ENCODE data around the gene SPTB. TPM values are rescaled to one million over a fixed set of nuclear protein-coding genes. Genes with fewer than 3 reads are reported as not detected.

The SPTB gene
- total RNA-seq, 1 experiment from 2014 or later: 2.3 TPM

DNA sequence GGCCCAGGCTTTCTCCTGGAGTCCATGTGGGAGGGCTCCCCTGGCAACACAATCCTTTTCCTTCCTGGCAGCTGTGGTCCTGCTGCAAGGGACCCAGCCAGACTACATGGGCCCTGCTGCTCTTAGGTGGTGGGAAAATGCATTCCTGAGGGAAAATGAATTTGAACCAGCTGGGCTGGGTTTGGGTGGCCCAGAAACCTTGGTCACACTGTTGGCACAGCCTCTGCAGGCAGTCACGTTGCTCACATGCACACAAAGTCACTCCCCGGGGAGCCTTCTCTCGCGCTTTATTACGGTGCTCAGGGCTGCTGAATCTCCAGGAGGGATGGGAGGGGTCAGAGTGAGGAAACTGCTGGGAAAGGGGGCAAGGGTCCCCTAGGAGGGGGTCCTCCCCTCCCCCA lies 158.3 kb downstream of the SPTB start:
- no peak overlapping the region for H3K56ac ChIP-seq (ENCODE audit: insufficient read length, low read depth, low read length)
- no peak overlapping the region for H2AK5ac ChIP-seq (ENCODE audit: insufficient read length, low read length)
- H3K27ac ChIP-seq (ENCODE audit: insufficient read length, low read depth, low read length): no peak overlapping the region
- H2BK20ac ChIP-seq (ENCODE audit: low read depth, low read length, poor library complexity, severe bottlenecking): no peak overlapping the region
- no peak overlapping the region for H3T11ph ChIP-seq (ENCODE audit: low read length)
- no peak overlapping the region for H4K91ac ChIP-seq (ENCODE audit: insufficient read length, low read depth, low read length)
- no peaks in the 10 kb centered on the region; the same call in 1 of the 2 replicates for H3K27me3 Mint-ChIP-seq (ENCODE audit: low read depth)
- TF ChIP-seq, protein P1, sequence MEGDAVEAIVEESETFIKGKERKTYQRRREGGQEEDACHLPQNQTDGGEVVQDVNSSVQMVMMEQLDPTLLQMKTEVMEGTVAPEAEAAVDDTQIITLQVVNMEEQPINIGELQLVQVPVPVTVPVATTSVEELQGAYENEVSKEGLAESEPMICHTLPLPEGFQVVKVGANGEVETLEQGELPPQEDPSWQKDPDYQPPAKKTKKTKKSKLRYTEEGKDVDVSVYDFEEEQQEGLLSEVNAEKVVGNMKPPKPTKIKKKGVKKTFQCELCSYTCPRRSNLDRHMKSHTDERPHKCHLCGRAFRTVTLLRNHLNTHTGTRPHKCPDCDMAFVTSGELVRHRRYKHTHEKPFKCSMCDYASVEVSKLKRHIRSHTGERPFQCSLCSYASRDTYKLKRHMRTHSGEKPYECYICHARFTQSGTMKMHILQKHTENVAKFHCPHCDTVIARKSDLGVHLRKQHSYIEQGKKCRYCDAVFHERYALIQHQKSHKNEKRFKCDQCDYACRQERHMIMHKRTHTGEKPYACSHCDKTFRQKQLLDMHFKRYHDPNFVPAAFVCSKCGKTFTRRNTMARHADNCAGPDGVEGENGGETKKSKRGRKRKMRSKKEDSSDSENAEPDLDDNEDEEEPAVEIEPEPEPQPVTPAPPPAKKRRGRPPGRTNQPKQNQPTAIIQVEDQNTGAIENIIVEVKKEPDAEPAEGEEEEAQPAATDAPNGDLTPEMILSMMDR (conservative IDR thresholded peaks at IDR 0.05): no peak
- no peaks in the 10 kb centered on the region for H3K27me3 ChIP-seq (ENCODE audit: insufficient read depth, low read length)
- peaks cover 6% of the 10 kb centered on the region for H3K79me1 ChIP-seq (ENCODE audit: insufficient read depth, low read depth, low read length, poor library complexity, severe bottlenecking)
- no peak overlapping the region for H2BK12ac ChIP-seq (ENCODE audit: insufficient read length, low read depth, low read length)
- no peak overlapping the region for H4K5ac ChIP-seq (ENCODE audit: insufficient read length, low read depth, low read length)
- H3K14ac ChIP-seq (ENCODE audit: insufficient read depth, low read length): peak overlapping the region; percentile 44; the same call in 1 of the 2 replicates
- H3K4me1 ChIP-seq (ENCODE audit: insufficient read depth, low read length): peaks cover 37% of the 10 kb centered on the region
- no peak overlapping the region for H3K4me2 ChIP-seq (ENCODE audit: insufficient read depth, insufficient read length, low read length)
- peak overlapping the region in 2 of 3 experiments; percentile 44 to 78; a peak in 2 of 7 replicates for H3K27ac Mint-ChIP-seq
- H3K4me3 Mint-ChIP-seq: no peak overlapping the region
- no peak overlapping the region for H3K23ac ChIP-seq (ENCODE audit: insufficient read length, low read depth, low read length)
- peaks cover 2% of the 10 kb centered on the region for H4K20me1 ChIP-seq (ENCODE audit: control insufficient read depth, insufficient read depth, insufficient read length)
- H3K9me3 Mint-ChIP-seq: no peaks in the 10 kb centered on the region
- H3K4ac ChIP-seq (ENCODE audit: low read depth, low read length): no peak overlapping the region
- no CpG with 5 or more reads among the region's 5 CpGs for WGBS (ENCODE audit: extremely low coverage, insufficient read length, low lambda C conversion rate)
- H3K9me3 ChIP-seq (ENCODE audit: control insufficient read depth, low read depth, low read length): no peaks in the 10 kb centered on the region
- peaks cover 3% of the 10 kb centered on the region for H3K23me2 ChIP-seq (ENCODE audit: insufficient read length, low read depth, low read length, poor library complexity, severe bottlenecking)
- no peak overlapping the region for H3K9ac ChIP-seq (ENCODE audit: extremely low read depth, insufficient read length, low read length)
- no peak overlapping the region for H2BK120ac ChIP-seq (ENCODE audit: low read depth, low read length, poor library complexity, severe bottlenecking)
- no peak overlapping the region for H4K8ac ChIP-seq (replicated peaks; ENCODE audit: insufficient read length, low read depth, low read length)
- DNase-seq: no peak
- peaks cover 86 to 88% of the 10 kb centered on the region in 2 experiments for H3K4me1 Mint-ChIP-seq
- peaks cover 46% of the 10 kb centered on the region; the same call in 1 of the 2 replicates for H3K79me2 ChIP-seq (ENCODE audit: insufficient read depth, low read length)
- H3K18ac ChIP-seq (ENCODE audit: insufficient read length, low read depth, low read length): peak overlapping the region; percentile 5
- no peak overlapping the region for H2AFZ ChIP-seq (ENCODE audit: low read length)
- H2BK5ac ChIP-seq (ENCODE audit: insufficient read length, low read length): no peak overlapping the region
- peaks cover 4 to 17% (median 9%) of the 10 kb centered on the region in 3 experiments; a peak in 5 of 7 replicates for H3K36me3 Mint-ChIP-seq (ENCODE audit: insufficient read depth in 1 of 3, low read depth in 3 of 3)
- H2BK15ac ChIP-seq (ENCODE audit: low read depth, low read length): no peak overlapping the region
